GM18519 (cell line): ENCODE data around the gene BFSP1.

Source experiments
- ATAC-seq: cut with Tn5 transposase; IDR thresholded peaks from one replicate; pipeline ENCODE4 v1.9.1; 2021; ENCODE audit warnings: mild to moderate bottlenecking, moderate library complexity; ENCODE audit not compliant: unreplicated experiment, low FRiP score

Gene BFSP1

GRCh38 chr20:17558154-17558940 lies 27.2 kb upstream of the BFSP1 start:
- no peak for ATAC-seq

- ATAC-seq = no peak
Measured at GRCh38 chr20:17557675-17558006, 26.5 kb upstream of the BFSP1 start.

- ATAC-seq = no peak
Measured at GRCh38 chr20:17556837-17557674, 25.9 kb upstream of the BFSP1 start.

- no peak for ATAC-seq
Measured at GRCh38 chr20:17555106-17555505, 23.9 kb upstream of the BFSP1 start.

GRCh38 chr20:17549131-17549530 lies 18.0 kb upstream of the BFSP1 start:
- no peak for ATAC-seq

DNA sequence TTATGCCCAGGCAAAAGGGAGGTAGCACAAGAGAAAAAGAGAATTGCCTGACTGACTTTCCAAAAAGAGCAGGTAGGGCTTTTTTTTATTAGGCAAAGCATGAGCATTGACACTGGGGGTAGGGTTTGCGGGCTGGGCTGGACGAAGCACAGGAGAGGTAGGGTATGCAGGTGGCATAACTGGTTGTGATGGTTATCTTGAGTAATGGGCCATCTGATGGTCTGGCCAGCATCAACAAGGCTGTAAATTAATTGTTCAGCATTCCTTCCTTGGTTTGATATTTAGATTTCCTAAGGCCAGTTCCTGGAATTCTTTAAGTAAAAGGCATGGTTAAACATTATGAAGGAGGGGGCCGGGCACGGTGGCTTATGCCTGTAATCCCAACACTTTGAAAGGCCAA lies 13.9 kb upstream of the BFSP1 start:
- ATAC-seq = no peak

GRCh38 chr20:17543531-17544131 lies 12.5 kb upstream of the BFSP1 start:
- ATAC-seq = no peak

- ATAC-seq = no peak
Measured at GRCh38 chr20:17542993-17543412, 11.8 kb upstream of the BFSP1 start.

DNA sequence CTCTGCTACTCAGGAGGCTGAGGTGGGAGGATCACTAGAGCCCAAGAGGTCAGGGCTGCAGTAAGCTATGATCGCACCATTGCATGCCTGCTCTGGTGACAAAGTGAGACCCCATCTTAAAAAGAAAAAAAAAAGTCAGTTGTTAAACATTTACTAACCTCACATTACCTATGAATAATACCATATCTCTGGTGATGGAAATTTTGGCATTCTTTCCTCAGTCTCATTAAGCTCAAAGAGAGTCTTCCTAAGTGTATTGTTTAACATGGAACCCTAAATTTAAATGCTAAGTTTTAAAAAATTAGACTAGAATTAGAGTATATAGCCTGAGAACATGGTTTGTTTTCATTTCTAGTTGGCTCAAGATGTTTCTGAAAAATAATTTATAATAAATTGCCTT lies 11.3 kb upstream of the BFSP1 start:
- no peak for ATAC-seq

DNA sequence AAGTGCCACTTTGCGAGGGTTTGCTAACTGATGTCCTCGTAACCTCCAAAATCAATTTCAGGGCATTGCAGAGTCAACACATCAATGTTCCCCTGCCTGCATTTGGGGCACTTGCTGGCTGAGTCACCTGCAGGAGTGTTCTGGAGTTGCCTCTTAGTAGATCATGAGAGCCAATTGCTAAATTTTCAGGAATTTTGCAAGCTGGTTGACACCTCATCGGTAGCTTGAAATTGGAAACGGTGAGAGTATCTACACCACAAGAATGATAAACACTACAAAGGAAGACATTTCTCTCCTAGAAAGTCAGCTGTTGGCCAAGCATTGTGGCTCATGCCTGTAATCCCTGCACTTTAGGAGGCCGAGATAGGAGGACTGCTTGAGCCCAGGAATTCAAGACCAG lies 10.8 kb upstream of the BFSP1 start:
- ATAC-seq = no peak

GRCh38 chr20:17541596-17541995 lies 10.4 kb upstream of the BFSP1 start:
- ATAC-seq = no peak

- ATAC-seq = no peak
Measured at GRCh38 chr20:17538517-17539170, 7.5 kb upstream of the BFSP1 start.

DNA sequence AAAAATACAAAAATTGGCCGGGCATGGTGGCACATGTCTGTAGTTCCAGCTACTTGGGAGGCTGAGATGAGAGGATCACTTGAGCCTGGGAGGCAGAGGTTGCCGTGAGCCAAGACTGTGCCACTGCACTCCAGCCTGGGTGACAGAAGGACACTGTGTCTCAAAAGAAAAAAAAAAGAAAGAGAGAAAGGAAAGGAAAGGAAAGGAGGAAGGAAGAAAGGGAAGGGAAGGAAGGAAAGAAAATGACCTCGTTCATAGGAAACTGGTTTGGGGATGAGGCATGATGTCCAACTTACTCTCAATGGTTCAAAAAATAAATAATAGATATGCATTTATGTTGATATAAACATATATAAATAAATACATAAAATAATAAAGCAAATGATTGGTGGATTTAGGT lies 6.8 kb upstream of the BFSP1 start:
- ATAC-seq = no peak

- peak; percentile 78 for ATAC-seq
Measured at GRCh38 chr20:17536944-17537444, 5.8 kb upstream of the BFSP1 start.

- no peak for ATAC-seq
Measured at GRCh38 chr20:17534077-17534476, 2.9 kb upstream of the BFSP1 start.

GRCh38 chr20:17533396-17533795 lies 2.2 kb upstream of the BFSP1 start:
- ATAC-seq = no peak

GRCh38 chr20:17531665-17532025 lies 466 bp upstream of the BFSP1 start:
- no peak for ATAC-seq

DNA sequence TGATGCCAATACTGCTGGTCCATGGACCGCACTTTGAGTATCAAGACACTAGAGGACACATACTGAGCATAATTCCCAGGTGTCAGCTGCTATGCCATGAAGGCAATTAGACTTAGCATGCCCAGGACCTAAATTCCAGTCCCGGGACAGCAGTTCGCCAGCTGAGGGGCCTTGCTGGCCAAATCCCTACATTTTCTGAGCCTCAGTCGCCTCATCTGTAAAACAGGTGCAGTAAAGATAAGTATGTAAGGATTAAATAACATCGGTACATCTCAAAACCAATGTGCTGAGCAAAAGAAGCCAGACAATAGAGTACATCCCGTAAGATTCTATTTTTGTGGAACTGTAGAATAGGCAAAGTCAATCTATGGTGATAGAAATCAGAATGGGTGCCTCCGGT lies 1.0 kb downstream of the BFSP1 start:
- ATAC-seq = no peak

- ATAC-seq = no peak
Measured at GRCh38 chr20:17529586-17529985, 1.6 kb downstream of the BFSP1 start.

- ATAC-seq = peak; percentile 59
Measured at GRCh38 chr20:17525650-17526049, 5.5 kb downstream of the BFSP1 start.

- ATAC-seq = no peak
Measured at GRCh38 chr20:17525132-17525531, 6.0 kb downstream of the BFSP1 start.
